Medulla oblongata (tissue), 1 donor: ENCODE measurements around the gene TMEM232.
"Not testable (repeated sequence)": the region's sequence is repeated elsewhere in the genome, so short reads cannot be mapped to it uniquely, and the experiment has no call there.

ENCODE experiments used
- DNase-seq: peaks from one replicate; pipeline ENCODE4 v3.0.0-alpha.2; 2015; ENCODE audit errors: extremely low spot score

The TMEM232 gene

DNA sequence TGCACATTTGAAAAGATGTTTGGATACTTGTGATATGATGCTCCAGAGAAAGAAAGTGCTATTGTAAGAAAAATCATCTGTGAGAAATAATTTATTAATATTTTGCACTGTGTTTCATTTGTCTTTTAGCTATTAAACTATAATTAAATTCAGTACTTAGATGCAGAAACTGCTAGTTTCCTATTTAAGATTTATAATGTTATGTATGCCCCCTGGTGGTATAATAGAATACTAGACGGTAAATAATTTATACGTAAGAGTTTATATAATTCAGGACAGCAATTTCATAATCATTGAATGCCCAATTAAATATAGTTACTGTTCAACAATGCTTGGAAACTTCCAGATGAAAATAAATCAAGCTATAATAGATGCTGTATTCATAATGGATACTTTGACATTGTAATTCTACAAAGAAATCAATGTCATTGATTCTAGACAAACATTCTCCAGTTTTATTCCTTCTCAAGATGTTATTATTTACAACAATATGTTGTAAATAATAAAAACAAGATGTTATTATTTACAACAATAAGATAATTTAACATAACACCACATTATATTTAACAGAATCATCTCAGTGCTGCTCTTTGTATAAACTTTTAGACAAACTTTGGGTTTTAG lies 101.0 kb downstream of the TMEM232 start:
- peak; percentile 55 for DNase-seq

DNA sequence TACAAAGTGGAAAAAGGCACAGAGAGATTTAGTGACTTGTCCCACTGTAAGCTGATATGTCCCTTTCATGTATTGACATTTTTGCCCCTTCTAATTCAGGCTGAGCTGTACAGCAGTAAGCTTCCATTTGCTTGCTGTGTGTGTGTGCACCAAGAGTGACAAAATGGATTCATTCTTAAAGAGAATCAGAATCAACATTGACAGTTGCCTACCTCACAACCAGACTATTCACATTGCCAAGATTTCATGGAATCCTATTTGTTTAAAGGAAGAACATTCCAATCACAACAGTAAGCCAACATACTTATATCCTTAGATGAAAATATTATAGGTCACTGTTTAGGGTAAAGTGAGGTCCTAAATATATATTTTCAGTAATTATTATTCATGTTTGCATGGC lies 102.6 kb downstream of the TMEM232 start:
- no peak for DNase-seq

DNA sequence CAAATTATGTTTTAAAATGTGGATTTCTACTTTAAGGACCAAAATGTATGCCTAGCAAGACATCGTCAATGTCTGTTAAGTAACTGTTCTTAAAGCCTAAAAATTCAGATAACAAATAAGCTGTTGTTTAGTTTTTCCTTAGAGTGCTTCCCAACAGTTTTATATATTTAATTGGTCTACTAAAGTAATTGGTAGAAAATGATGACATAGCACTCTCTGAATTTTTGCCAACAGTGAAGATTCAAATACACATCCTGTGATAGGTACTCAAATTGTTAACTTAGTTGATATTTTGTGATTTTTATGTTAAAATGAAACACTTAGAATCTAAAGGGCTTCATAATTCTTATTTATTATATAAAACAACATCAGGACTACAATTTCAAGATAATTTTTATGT lies 107.5 kb downstream of the TMEM232 start:
- DNase-seq = no peak

DNA sequence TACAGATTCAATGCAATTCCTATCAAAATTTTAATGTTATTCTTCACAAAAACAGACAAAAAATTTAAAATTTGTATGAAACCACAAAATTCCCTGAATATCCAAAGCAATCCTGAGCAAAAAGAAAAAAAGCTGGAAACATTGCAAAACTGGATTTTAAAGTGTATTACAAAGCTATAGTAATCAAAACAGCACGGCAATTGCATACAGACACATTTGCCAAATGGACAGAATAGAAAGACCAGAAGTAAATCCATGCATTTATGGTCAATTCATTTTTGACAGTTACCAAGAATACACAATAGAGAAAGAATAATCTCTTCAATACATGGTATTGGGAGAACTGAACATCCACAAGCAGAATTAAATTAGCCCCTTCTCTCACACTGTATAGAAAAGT lies 110.5 kb downstream of the TMEM232 start:
- no peak for DNase-seq

DNA sequence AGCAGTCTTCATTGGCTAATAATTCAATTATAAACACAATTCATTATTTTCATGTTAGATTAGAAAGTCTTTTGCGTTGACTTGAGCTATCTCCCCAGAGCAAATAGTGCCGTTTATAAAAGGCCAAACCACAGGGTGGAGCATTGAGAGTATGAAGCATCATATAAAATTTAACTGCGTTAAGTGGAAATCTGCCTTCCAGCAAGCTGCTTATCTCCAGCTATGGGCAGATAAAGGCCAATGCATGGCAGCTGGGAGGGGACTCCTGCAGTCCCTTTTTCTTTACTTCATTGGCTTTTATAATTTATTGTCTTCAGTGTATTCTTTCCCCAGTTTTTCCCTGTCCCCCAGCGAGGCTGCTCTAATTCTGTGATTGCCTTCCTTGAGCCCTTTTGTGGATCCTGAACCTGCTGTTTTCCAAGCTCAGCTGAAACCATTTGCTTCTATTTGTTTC lies 113.7 kb downstream of the TMEM232 start:
- DNase-seq = no peak

DNA sequence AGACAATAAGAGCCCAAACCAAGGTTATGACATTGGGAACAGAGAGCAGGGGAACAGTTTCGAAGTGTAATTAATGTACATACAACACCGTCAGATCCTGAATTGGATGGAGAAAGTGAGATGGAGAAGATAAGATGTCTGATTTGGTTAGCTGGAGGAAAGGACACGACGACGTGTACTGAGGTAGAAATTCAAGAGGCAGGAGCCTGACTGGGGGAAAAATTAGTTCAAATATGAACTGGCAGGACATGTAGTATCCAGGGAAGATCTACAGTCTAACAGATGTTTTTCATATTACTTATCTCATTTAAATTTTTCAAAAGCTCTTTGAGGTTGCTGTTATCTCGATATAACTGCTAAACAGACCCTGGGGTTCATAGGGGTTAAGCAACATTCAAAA lies 114.7 kb downstream of the TMEM232 start:
- no peak for DNase-seq

DNA sequence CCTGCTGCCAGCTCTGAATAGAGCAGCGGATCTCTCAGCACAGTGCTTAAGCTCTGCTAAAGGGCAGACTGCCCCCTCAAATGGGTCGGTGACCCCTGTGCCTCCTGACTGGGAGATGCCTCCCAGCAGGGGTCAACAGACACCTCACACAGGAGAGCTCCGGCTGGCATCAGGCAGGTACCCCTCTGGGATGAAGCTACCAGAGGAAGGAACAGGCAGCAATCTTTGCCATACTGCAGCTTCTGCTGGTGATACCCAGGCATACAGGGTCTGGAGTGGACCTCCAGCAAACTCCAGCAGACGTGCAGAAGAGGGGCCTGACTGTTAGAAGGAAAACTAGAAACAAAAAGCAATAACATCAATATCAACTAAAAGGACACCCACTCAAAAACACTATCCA lies 131.6 kb downstream of the TMEM232 start:
- no peak for DNase-seq

DNA sequence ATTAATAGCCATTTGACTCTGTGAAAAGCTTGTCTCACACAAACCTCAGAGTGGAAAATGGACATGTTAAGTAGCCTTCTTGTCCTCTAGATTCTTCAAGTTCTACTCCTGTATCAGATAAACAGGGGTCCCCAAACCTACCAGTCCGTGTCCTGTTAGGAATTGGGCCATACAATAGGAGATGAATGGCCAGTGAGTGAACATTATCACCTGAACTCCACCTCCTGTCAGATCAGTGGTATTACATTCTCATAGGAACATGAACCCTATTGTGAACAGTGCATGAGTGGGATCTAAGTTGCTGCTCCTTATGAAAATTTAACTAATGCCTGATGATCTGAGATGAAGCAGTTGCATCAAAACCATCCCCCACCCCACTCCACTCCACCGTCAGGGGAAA lies 136.3 kb downstream of the TMEM232 start:
- DNase-seq = peak; percentile 3

DNA sequence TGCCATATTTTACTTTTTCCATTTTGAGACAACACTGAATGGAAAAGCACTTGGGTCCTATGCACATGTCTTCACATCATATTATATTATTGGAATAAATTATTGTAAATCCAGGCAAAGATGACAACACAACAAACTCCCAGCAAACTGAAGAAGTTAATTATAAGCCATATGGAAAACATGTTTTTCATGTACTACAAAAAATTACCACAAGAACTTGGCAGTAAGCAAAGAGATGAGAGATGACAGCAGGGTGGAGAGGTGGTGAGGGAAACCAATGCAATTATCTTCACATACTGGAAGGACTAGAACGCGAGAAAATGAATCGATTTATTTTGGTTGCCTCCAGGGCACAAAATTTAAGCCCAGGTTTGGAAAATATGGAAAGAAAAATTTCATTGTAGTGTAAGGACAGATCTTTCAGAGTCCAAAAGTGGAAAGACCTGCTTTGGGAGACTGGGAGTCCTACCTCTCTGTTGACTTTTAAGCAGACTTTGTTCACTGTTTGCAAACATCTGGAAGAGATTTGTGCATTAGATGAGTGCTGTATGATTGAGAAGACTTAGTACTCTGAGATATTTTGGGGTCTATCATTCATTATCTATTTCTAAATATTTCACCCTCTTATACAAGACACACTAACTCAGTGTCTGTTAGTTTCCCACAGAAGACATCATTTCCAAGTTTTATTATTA lies 138.0 kb downstream of the TMEM232 start:
- no peak for DNase-seq

DNA sequence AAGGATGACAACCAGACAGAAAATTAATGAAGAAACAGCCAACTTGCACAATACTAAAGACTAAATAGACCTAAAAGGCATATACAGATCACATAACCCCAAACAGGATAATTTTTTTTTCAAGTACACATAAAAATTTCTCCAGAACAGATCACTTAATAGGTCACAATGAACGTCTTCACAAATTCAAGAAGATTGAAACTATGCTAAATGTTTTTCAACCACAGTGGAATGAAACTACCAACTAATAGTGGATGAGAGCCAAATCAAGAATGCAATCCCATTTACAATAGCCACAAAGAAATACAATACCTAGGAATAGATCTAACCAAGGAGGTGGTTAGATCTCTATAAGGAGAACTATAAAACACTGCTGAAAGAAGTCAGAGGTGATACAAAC lies 145.8 kb downstream of the TMEM232 start:
- no peak for DNase-seq

DNA sequence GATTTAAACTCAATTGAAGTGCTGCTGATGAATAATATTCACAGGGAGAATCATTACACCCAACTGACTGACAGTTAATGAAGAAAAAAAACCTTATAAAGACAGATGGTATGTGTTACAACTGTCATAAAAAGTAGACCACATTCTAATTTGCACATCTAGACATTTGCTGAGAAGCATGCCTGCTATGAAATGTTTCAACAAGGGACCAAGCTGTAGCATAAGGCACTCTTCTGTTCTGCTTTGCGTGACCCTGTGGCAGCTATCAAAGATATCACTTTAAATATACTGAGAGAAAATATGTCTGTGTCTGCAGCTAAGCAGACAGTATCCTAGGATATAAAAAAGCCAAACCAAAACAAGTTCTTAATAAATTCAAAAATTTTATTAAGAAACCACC lies 153.7 kb downstream of the TMEM232 start:
- no peak for DNase-seq

DNA sequence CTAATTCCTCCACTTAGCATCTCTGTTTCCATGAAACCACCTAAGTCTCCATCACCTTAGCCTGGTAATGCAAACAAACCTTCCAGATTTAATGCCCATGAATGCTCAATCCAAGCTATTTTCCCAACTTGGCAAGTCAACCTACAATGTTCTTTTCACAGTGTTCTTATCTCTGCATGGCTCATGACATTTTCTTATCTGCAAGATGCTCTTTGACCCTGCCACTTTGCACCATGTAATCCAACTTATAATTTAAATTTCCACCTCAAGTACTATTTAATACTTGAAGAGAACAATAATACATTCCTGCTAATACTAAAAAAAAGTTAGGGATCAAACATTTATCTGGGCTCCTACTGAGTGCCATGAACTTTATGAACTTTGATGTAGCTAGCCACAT lies 164.3 kb downstream of the TMEM232 start:
- no peak for DNase-seq

DNA sequence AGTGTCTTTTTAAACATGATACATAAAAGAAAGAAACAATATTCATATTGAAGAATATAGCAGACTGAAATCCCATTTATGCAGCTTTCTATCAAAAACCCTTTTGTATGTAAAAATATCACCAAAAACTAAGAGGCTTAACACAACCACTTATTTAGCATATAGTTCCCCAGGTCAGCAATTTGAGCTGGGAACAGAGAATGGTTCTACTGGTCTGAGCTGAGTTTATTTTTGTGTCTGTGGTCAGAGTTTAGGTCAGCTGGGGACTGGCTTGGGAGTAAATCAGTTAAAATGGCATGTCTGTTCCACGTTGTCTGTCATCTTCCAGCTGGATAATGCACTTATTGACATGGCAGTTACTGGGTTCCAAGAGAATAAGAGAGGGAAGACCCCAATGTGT lies 165.0 kb downstream of the TMEM232 start:
- no peak for DNase-seq

DNA sequence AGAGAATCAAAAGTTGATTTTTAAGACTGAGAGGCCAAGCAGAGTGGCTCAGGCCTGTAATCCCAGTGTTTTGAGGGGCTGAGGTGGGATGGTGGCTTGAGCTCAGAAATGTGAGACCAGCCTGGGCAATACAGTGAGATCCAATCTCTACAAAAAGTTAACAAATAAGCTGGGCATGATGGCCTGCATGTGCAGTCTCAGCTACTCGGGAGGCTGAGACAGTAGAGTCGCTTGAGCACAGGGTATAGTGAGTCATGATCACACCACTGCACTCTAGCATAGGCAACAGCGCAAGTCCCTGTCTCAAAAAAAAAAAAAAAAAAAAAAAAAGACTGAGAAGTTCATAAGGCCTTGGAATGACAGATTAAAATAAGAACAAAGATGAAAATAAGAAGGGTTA lies 177.2 kb downstream of the TMEM232 start:
- DNase-seq = no peak

DNA sequence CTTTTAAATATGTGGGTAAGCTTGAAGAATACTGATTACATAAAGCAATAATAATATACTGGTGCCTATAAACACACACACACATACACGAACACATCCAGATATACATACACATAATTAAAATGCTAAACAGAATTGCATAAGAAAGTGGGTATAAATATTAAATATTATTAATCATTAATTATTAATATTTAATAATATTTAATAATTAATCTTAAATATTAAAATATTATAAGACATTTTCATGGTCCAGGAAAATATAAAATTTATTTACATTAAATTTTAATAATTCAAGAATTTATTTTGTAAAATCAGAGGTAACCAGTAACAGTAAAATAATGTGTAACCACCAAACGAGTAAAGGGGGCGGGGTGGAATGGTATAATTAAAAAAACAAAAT lies 178.3 kb downstream of the TMEM232 start:
- no peak for DNase-seq

DNA sequence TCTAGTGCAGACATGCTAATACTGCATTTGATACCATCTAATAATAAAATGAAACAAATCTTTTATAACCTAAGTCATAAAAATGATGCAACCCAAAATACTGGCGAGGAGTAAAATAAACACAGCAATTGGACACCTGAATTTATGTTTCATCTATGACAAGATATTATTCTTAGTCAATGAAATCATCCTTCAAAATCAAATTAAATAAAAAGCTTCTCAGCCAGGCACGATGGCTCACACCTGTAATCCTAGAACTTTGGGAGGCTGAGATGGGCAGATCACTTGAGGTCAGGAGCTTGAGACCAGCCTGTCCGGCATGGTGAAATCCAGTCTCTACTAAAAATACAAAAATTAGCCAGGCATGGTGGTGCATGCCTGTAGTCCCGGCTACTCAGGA lies 179.0 kb downstream of the TMEM232 start:
- no peak for DNase-seq

DNA sequence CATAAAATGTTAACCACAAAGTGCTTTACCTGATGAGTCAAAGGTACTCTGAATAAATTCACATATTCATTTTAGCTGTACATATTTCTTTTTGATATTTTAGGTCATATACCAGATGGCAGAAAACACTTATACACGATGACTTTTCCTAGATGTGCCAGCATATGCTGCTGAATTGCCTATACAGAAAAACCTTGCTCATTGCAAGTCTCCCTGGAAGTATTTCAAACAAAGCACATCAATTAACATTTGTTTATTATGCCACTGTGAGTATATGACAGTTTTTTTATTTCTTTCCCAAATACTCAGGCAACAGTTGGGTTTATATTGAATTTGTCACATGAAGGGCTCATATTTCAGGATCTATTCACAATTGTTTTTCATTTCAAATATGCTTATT lies 180.8 kb downstream of the TMEM232 start:
- no peak for DNase-seq

DNA sequence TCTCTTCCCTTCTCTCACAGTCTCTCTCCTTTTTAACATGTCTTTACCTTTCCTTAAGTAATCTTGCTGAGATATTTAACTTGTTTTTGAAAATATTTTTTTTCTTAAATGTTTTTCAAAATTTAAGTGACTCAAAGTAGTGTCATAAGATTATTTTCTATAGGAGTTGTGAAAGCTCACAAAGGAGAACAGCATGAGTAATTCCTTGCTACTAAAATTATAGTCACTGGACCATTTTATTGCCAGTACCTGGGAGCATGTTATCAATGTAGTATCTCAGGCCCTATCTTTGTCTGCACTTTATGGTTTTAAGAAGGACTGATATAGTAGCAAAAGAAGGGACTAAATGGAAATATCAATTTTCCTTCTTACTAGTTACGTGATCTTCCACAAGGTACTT lies 181.9 kb downstream of the TMEM232 start:
- DNase-seq = no peak

DNA sequence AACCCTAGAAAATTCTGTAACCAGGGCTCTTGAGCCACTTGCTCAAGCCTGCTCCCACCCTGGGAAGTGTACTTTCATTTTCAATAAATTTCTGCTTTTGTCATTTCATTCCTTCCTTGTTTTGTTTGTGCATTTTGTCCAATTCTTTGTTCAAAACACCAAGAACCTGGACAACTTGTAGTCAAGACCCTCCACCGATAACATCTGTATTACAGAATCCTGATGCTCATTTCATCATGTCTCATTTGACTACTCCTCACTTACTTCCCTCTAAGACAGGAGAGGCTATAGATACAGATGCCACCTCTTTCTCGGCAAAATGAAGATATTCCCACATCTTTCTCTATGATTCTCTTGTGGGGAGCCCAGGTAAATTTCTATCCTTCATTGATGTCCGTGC lies 183.5 kb downstream of the TMEM232 start:
- no peak for DNase-seq

DNA sequence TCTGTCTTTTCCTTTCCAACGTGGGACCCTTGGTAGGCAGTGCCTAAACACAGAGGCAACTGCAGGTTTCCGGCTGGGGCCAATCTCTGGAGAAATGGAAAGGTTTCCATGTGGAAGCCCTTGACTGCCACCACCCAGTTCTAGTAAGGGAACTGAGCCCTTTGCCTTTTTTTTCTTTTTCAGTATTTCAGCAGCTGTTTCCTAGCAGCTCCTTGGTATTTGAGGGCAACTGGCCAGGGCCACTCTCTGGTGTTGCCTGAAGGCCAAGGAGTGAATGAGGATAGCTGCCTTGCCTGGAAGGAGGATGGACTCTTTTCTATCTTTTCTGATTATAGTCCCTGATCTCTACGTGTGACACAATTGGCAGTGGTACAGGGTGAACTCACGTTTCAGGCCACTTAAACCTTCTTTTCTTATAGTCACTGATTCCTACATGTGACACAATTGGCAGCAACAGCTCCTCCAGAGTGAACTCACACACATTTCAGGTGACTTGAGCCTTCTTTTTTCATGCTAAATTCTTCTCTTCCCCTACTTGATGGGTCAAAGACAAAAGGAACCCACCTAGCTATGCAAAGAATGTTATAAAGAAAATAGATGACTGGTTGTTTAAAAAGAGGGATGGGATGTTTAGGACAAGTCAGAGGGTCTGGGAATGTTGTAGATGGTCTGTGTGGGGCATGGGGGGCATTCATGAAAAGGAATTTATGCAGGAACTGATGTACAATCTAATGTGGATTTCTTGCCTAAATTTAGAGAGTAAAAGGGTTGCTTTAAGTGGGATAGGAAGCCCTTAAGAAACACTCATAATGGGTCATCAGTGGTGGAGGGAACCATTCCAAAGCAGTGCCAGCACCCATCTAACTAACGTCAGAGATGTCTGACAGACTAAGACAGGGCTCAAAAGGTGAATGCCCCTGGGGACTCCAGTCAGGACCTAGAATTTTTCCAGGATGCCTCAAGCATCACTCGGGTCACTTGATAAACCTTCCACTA lies 190.1 kb downstream of the TMEM232 start:
- DNase-seq = peak; percentile 70

DNA sequence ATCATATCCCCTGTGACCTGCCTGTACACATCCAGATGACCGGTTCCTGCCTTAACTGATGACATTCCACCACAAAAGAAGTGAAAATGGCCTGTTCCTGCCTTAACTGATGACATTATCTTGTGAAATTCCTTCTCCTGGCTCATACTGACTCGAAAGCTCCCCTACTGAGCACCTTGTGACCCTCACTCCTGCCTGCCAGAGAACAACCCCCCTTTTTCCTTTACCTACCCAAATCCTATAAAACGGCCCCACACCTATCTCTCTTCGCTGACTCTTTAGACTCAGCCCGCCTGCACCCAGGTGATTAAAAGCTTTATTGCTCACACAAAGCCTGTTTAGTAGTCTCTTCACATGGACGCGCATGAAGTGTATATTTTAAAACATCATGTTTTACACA lies 191.3 kb downstream of the TMEM232 start:
- not testable (repeated sequence) for DNase-seq

DNA sequence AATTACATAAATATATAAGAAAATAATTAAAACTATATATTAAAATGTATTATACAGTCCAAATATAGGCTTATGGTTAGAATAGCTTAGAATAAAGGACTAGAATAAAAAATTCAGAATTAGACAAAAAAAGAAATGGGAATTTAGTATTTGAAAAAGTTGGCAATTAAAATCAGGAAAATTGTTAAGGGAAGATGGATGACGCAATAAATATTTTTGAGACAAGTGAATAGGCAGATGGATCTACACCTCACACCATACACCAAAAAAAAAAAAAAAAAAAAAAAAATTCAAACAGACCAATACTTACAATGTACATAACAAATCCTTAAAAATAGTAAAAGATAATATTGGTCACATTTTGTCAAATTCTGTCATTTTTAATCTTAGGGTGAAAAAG lies 200.7 kb downstream of the TMEM232 start:
- no peak for DNase-seq

DNA sequence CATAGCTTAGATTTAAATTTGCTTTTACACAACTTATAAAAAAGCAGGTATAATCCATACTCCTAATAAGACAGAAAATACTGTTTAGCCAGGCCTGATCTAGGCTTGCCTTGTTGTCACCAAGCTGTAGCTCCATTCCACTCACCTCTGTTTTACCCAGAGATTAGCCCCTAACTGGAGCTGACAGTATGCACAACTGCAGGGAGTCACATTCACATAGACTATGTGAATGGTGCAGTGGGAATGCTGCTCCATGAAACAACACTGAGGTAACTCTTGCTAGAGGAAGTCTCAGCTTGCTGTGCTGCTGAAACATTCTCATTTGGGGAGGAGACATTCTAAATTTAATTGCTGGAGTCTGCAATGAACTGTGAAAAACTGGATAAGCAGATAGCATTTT lies 209.1 kb downstream of the TMEM232 start:
- DNase-seq = no peak
